ENCODE measurements around the gene ADRA2A. TPM values are rescaled to one million over a fixed set of nuclear protein-coding genes. Genes with fewer than 3 reads are reported as not detected.

The ADRA2A gene
- 14.2 TPM for total RNA-seq

DNA sequence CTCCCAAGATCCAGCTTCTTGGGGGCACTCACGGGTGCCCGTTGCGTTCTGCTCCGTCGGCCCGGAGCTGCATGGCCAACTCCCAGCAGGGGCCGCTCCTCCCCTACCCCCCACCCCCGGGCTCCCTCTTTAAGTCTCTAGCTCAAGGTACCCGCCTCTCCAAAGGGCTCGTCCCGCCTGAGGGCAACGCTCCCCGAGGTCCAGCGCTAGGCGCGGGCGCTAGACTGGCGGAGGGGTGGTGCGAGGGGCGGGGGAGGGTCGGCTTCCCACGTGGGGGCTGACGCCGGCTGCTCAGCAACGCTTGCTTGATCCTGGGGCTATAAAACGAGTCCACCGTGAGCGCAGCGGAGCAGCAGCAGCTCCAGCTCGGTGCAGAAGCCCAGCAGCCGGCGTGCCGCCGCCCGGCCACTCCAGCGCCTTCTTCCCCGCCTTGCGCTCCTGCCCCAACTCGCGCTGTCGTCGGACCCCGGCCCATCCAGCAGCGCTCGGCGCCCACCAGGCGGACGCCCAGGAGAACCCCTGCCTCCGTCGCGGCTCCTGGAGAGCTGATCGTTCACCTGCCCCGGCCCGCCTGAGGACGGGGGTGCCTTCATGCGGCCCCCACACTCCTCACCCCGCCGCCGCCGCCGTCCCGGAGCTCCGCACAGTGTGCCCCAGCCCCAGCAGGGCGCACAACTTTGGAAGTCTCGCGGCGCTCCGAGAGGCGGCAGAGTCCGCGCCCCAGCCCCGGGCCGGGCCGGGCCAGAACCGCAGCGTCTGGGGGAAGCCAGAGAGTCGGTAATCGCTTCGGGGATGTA, at the start of gene ADRA2A:
TSS of gene ADRA2A (plus strand) at position 348 of the 797 bp plus-strand sequence. CDS start 968 bp downstream, outside the sequence.
- intact Hi-C loops (cut with DNase I) = no loop called here
- peak within 1 kb of the TSS; percentile 44 to 52 for H3K4me3 ChIP-seq
- TF ChIP-seq, protein P1, sequence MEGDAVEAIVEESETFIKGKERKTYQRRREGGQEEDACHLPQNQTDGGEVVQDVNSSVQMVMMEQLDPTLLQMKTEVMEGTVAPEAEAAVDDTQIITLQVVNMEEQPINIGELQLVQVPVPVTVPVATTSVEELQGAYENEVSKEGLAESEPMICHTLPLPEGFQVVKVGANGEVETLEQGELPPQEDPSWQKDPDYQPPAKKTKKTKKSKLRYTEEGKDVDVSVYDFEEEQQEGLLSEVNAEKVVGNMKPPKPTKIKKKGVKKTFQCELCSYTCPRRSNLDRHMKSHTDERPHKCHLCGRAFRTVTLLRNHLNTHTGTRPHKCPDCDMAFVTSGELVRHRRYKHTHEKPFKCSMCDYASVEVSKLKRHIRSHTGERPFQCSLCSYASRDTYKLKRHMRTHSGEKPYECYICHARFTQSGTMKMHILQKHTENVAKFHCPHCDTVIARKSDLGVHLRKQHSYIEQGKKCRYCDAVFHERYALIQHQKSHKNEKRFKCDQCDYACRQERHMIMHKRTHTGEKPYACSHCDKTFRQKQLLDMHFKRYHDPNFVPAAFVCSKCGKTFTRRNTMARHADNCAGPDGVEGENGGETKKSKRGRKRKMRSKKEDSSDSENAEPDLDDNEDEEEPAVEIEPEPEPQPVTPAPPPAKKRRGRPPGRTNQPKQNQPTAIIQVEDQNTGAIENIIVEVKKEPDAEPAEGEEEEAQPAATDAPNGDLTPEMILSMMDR (IDR thresholded peaks at IDR 0.05) = no peak
- peak in 1 of 2 donors; percentile 33 for TF ChIP-seq POLR2A (IDR thresholded peaks at IDR 0.05)
- peak in 1 of 2 donors; percentile 59 for TF ChIP-seq POLR2AphosphoS5 (IDR thresholded peaks at IDR 0.05; ENCODE audit: insufficient read depth in 1 of 2, low read depth in 1 of 2)
- H3K27me3 ChIP-seq = no peaks in the 10 kb centered on the region
- H3K9me3 ChIP-seq = no peaks in the 10 kb centered on the region
- H3K4me1 ChIP-seq = peaks cover 39% of the 10 kb centered on the region
- DNase-seq (ENCODE audit: extremely low spot score in 2 of 2) = no peak
- H3K36me3 ChIP-seq = no peaks in the 10 kb centered on the region
- peak within 1 kb of the TSS; percentile 77 for H3K27ac ChIP-seq

DNA sequence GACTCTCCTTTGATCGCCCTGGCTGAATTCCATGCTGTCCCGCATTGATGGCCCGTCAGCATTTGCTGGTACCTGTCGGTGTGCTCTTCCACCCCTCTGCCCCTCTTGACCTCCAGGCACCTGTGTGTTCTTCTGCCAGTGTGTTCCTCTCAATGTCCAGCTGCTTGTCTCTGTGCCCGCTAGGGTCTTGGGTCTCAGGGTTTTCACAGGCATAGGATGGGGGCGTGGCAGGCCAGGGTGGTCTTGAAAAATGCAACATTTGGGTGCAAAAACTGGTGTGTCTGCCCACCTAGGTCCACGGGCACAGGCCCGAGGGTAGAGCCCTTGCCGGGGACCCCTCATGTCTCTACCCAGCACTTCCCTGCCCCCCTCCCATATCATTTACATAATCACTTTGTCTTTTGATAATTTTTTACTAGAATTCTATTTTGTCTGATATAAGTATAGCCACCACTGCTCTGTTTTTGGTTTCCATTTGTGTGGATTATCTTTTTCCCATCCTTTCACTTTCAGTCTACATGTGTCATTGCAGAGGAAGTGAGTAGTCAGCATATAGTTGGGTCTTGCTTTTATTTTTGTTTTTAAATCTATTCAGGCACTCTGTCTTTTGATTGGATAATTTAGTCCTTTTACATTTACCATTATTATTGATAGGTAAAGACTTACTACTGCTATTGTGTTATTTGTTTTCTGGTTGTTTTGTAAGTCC, 46.6 kb upstream of the ADRA2A start:
- intact Hi-C loops (cut with DNase I) = no loop called here
- Histone ChIP-seq H3K4me3 (no peak overlapping the region), H3K4me1 (no peaks in the 10 kb centered on the region), H3K27me3 (no peaks in the 10 kb centered on the region), H3K9me3 (no peaks in the 10 kb centered on the region), H3K36me3 (peaks cover 0 to 9% of the 10 kb centered on the region in 2 donors), H3K27ac (no peak overlapping the region)
- TF ChIP-seq POLR2AphosphoS5 (IDR thresholded peaks at IDR 0.05; ENCODE audit: insufficient read depth in 1 of 2, low read depth in 1 of 2) = no peak
- TF ChIP-seq POLR2A (IDR thresholded peaks at IDR 0.05) = no peak
- TF ChIP-seq, protein P1 (IDR thresholded peaks at IDR 0.05) = no peak
- no peak for DNase-seq (ENCODE audit: extremely low spot score in 2 of 2)

DNA sequence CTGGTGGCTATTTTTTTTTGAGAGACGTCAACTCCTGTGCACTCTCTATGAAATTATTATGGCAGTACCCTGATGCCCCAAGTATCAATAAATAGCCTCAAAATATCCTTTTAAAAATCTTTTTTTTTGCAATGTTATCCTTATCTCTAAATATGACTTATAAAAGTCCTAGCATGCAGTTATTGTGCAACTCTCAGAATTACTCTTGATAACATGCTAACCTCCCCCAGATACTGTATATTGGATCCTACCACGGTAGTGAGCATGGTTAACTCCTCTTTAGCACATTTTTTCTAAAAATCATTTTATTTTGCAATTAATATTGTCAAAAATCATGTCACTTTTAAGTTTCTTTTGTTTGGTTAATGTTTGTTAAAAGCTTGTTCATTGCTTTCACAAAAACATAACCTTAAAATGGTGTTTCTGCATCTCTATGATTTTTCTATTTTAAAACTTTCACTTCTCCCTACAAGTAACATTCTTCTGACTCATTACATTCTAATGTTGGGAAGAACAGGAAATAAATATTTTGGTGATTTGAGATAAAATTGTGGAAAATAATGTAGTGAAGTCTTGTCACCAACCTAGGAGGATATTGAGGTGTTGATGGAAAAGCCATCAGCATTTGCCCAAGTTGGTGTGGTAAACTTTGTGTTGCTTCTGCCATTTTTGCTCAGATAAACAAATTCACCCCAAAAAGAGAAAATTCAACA, 42.1 kb upstream of the ADRA2A start:
- H3K27me3 ChIP-seq = no peaks in the 10 kb centered on the region
- no peaks in the 10 kb centered on the region for H3K9me3 ChIP-seq
- no peaks in the 10 kb centered on the region for H3K36me3 ChIP-seq
- H3K4me1 ChIP-seq = no peaks in the 10 kb centered on the region
- intact Hi-C loops (cut with DNase I) = no loop called here
- H3K4me3 ChIP-seq = no peak overlapping the region
- H3K27ac ChIP-seq = no peak overlapping the region
- TF ChIP-seq POLR2A (IDR thresholded peaks at IDR 0.05) = no peak
- no peak for TF ChIP-seq POLR2AphosphoS5 (IDR thresholded peaks at IDR 0.05; ENCODE audit: insufficient read depth in 1 of 2, low read depth in 1 of 2)
- TF ChIP-seq, protein P1 (IDR thresholded peaks at IDR 0.05) = no peak
- no peak for DNase-seq (ENCODE audit: extremely low spot score in 2 of 2)

DNA sequence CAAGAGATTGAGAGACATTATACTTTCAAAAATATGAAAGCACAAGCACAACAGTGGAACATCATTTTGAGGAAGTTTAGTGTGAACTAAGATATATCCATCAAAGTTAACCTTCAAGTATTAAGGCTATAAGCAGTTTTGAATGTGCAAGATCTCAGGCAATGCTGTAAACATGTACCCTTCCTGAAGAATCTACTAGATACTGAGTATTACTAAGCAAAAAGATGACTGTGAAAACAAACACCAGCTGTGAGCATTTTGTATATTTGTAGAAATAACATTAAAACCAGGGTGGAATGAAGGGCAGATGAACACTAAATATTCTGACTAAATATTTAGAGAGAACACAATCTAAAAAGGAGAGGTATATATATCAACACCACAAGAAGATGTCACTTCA, 41.3 kb upstream of the ADRA2A start:
- Histone ChIP-seq H3K9me3 (no peaks in the 10 kb centered on the region), H3K27ac (no peak overlapping the region), H3K27me3 (no peaks in the 10 kb centered on the region), H3K4me1 (no peaks in the 10 kb centered on the region), H3K36me3 (no peaks in the 10 kb centered on the region), H3K4me3 (no peak overlapping the region)
- no peak for DNase-seq (ENCODE audit: extremely low spot score in 2 of 2)
- intact Hi-C loops (cut with DNase I) = no loop called here
- TF ChIP-seq POLR2AphosphoS5 (IDR thresholded peaks at IDR 0.05; ENCODE audit: insufficient read depth in 1 of 2, low read depth in 1 of 2) (no peak), POLR2A (IDR thresholded peaks at IDR 0.05) (no peak)
- TF ChIP-seq, protein P1 (IDR thresholded peaks at IDR 0.05) = no peak

Measured in vagina (tissue), 2 donors.